ENCODE results near the gene SHCBP1. TPM values are rescaled to one million over a fixed set of nuclear protein-coding genes. Genes with fewer than 3 reads are reported as not detected.

Gene SHCBP1
- total and polyA plus RNA-seq, 2 of the 13 experiments (the other 11 are each of a cell fraction or from before 2014, with no cell fraction given) = 15.7 to 33.0 TPM

GRCh38 chr16:46632778-46633733 lies 11.9 kb upstream of the SHCBP1 start (continued):
- TF ChIP-seq NFIB (CRISPR knock-in tag; IDR thresholded peaks at IDR 0.05; ENCODE audit: borderline replicate concordance) (peak; percentile 16; the same call in 1 of the 2 replicates), PRDM4 (CRISPR knock-in tag; IDR thresholded peaks at IDR 0.05; ENCODE audit: borderline replicate concordance) (no peak), PITX1 (CRISPR knock-in tag; IDR thresholded peaks at IDR 0.05) (no peak; the same call in 1 of the 2 replicates), SP2 (CRISPR knock-in tag; IDR thresholded peaks at IDR 0.05) (peak; percentile 76), ONECUT2 (CRISPR knock-in tag; IDR thresholded peaks at IDR 0.05) (no peak), NFAT5 (CRISPR knock-in tag; IDR thresholded peaks at IDR 0.05) (no peak), ZSCAN21 (CRISPR knock-in tag; IDR thresholded peaks at IDR 0.05; ENCODE audit: borderline replicate concordance) (no peak; the same call in 1 of the 2 replicates), ZNF160 (CRISPR knock-in tag; IDR thresholded peaks at IDR 0.05) (no peak), MXD1 (CRISPR knock-in tag; IDR thresholded peaks at IDR 0.05) (peak; percentile 90; the same call in 1 of the 2 replicates), NCOA5 (CRISPR knock-in tag; IDR thresholded peaks at IDR 0.05) (no peak), ZBTB7A (CRISPR knock-in tag; IDR thresholded peaks at IDR 0.05) (no peak; the same call in 1 of the 2 replicates), ISL2 (CRISPR knock-in tag; IDR thresholded peaks at IDR 0.05) (no peak), ZNF205 (CRISPR knock-in tag; IDR thresholded peaks at IDR 0.05) (peak; percentile 61; the same call in 1 of the 2 replicates)
- TF ChIP-seq, protein P1, sequence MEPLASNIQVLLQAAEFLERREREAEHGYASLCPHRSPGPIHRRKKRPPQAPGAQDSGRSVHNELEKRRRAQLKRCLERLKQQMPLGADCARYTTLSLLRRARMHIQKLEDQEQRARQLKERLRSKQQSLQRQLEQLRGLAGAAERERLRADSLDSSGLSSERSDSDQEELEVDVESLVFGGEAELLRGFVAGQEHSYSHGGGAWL (CRISPR knock-in tag; IDR thresholded peaks at IDR 0.05) = no peak
- TF ChIP-seq, protein P2, sequence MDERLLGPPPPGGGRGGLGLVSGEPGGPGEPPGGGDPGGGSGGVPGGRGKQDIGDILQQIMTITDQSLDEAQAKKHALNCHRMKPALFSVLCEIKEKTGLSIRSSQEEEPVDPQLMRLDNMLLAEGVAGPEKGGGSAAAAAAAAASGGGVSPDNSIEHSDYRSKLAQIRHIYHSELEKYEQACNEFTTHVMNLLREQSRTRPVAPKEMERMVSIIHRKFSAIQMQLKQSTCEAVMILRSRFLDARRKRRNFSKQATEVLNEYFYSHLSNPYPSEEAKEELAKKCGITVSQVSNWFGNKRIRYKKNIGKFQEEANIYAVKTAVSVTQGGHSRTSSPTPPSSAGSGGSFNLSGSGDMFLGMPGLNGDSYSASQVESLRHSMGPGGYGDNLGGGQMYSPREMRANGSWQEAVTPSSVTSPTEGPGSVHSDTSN (CRISPR knock-in tag; IDR thresholded peaks at IDR 0.05) = no peak
- TF ChIP-seq, protein P3, sequence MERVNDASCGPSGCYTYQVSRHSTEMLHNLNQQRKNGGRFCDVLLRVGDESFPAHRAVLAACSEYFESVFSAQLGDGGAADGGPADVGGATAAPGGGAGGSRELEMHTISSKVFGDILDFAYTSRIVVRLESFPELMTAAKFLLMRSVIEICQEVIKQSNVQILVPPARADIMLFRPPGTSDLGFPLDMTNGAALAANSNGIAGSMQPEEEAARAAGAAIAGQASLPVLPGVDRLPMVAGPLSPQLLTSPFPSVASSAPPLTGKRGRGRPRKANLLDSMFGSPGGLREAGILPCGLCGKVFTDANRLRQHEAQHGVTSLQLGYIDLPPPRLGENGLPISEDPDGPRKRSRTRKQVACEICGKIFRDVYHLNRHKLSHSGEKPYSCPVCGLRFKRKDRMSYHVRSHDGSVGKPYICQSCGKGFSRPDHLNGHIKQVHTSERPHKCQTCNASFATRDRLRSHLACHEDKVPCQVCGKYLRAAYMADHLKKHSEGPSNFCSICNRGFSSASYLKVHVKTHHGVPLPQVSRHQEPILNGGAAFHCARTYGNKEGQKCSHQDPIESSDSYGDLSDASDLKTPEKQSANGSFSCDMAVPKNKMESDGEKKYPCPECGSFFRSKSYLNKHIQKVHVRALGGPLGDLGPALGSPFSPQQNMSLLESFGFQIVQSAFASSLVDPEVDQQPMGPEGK (CRISPR knock-in tag; IDR thresholded peaks at IDR 0.05) = peak; percentile 39; the same call in 1 of the 2 replicates

All from HepG2 (cell line).